Measurements from ENCODE around the gene FBXL16. TPM values are rescaled to one million over a fixed set of nuclear protein-coding genes. Genes with fewer than 3 reads are reported as not detected.
A peak's percentile ranks its signal among the peaks of the same experiment; 100 is the strongest.

Gene FBXL16
- total and polyA plus RNA-seq, 9 of the 15 experiments (the other 6 are each of a cell fraction or from before 2014, with no cell fraction given) = 0.21 to 8.2 (median 1.7) TPM

DNA sequence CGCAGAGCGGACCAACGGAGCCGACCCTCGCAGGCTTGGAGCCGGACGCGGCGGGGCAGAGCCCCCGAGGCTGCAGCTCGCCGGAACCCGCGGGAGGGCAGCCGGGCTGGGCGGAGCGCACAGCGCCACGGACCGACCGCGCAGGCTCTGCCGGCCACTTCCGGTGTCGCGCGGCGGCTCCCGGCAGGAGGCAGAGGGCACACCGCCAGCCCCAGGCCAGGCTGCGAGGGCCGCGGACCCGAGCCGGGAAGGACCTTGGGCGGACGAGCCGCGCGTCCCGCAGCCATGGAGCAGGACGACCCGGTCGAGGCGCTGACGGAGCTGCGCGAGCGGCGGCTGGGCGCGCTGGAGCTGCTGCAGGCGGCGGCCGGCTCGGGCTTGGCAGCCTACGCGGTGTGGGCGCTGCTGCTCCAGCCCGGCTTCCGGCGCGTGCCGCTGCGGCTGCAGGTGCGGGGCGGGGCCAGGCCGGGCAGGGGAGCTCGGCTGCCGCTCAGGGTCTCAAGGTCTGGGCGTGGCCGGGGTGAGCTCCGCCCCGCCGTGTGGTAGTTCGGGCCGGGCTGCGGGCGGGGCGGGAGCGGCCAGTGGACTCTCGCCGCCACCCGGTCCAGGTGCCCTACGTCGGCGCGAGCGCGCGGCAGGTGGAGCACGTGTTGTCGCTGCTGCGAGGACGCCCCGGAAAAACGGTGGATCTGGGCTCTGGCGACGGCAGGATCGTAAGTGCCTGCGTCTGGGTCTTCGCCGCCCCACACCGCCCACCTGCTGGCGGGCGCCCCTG lies 15.6 kb upstream of the FBXL16 start, which contains the start of gene ANTKMT (continued):
- TF ChIP-seq XRCC5 (IDR thresholded peaks at IDR 0.05; ENCODE audit: low read depth, low read length) = no peak
- TF ChIP-seq NEUROD1 (IDR thresholded peaks at IDR 0.05; ENCODE audit: borderline replicate concordance, low read depth, low read length, partially characterized antibody) = no peak
- no peak for TF ChIP-seq BCL6 (CRISPR knock-in tag; IDR thresholded peaks at IDR 0.05)
- TF ChIP-seq ZNF436 (CRISPR knock-in tag; IDR thresholded peaks at IDR 0.05) = no peak
- TF ChIP-seq, protein P1, sequence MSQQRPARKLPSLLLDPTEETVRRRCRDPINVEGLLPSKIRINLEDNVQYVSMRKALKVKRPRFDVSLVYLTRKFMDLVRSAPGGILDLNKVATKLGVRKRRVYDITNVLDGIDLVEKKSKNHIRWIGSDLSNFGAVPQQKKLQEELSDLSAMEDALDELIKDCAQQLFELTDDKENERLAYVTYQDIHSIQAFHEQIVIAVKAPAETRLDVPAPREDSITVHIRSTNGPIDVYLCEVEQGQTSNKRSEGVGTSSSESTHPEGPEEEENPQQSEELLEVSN (IDR thresholded peaks at IDR 0.05; ENCODE audit: borderline replicate concordance in 1 of 2, extremely low read depth in 1 of 2, insufficient read depth in 1 of 2, insufficient read length in 1 of 2, low read depth in 1 of 2, low read length in 1 of 2, poor library complexity in 1 of 2, severe bottlenecking in 1 of 2) = peak; percentile 98 to 99
- no peak for TF ChIP-seq MEIS2 (IDR thresholded peaks at IDR 0.05; ENCODE audit: partially characterized antibody)
- TF ChIP-seq RB1 (IDR thresholded peaks at IDR 0.05; ENCODE audit: low read depth) = peak; percentile 85
- TF ChIP-seq RAD21 (CRISPR knock-in tag; conservative IDR thresholded peaks at IDR 0.05 in 1 of 2, IDR thresholded peaks at IDR 0.05 in 1 of 2) = no peak; a peak in 1 of 4 replicates
- no peak for TF ChIP-seq CHCHD3 (CRISPR knock-in tag; IDR thresholded peaks at IDR 0.05)
- no peak for TF ChIP-seq SMARCC2 (IDR thresholded peaks at IDR 0.05; ENCODE audit: low read depth)
- TF ChIP-seq ZNF274 (IDR thresholded peaks at IDR 0.05; ENCODE audit: borderline replicate concordance, low read depth, low read length) = no peak
- TF ChIP-seq CTCF (IDR thresholded peaks at IDR 0.05 in 2 of 3, conservative IDR thresholded peaks at IDR 0.05 in 1 of 3; ENCODE audit: insufficient read depth in 2 of 3, low read depth in 1 of 3, low read length in 3 of 3) = peak in 1 of 3 experiments; percentile 18; a peak in 2 of 6 replicates
- no peak for TF ChIP-seq TCFL5 (CRISPR knock-in tag; conservative IDR thresholded peaks at IDR 0.05)
- no peak for TF ChIP-seq PPARD (CRISPR knock-in tag; IDR thresholded peaks at IDR 0.05)
- TF ChIP-seq MAFF (IDR thresholded peaks at IDR 0.05; ENCODE audit: low read length) = no peak
- TF ChIP-seq ZNF778 (CRISPR knock-in tag; IDR thresholded peaks at IDR 0.05) = no peak
- TF ChIP-seq, protein P2, sequence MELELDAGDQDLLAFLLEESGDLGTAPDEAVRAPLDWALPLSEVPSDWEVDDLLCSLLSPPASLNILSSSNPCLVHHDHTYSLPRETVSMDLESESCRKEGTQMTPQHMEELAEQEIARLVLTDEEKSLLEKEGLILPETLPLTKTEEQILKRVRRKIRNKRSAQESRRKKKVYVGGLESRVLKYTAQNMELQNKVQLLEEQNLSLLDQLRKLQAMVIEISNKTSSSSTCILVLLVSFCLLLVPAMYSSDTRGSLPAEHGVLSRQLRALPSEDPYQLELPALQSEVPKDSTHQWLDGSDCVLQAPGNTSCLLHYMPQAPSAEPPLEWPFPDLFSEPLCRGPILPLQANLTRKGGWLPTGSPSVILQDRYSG (tag; conservative IDR thresholded peaks at IDR 0.05; ENCODE audit: low read depth) = no peak
- TF ChIP-seq POLR3G (IDR thresholded peaks at IDR 0.05; ENCODE audit: extremely low read depth, insufficient read length, insufficient replicate concordance) = no peak
- TF ChIP-seq RBM22 (IDR thresholded peaks at IDR 0.05; ENCODE audit: low read depth, low read length, poor library complexity, severe bottlenecking) = peak; percentile 71
- 0 out of 2 replicates have a peak, but pooled peaks have one; percentile 65 for TF ChIP-seq KDM2B (CRISPR knock-in tag; IDR thresholded peaks at IDR 0.05)
- TF ChIP-seq ZNF140 (CRISPR knock-in tag; IDR thresholded peaks at IDR 0.05) = no peak
- TF ChIP-seq, protein P3, sequence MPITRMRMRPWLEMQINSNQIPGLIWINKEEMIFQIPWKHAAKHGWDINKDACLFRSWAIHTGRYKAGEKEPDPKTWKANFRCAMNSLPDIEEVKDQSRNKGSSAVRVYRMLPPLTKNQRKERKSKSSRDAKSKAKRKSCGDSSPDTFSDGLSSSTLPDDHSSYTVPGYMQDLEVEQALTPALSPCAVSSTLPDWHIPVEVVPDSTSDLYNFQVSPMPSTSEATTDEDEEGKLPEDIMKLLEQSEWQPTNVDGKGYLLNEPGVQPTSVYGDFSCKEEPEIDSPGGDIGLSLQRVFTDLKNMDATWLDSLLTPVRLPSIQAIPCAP (CRISPR knock-in tag; IDR thresholded peaks at IDR 0.05; ENCODE audit: borderline replicate concordance) = no peak
- TF ChIP-seq ARID2 (IDR thresholded peaks at IDR 0.05) = no peak

Measured in K562 (cell line).